GM13976 (cell line): ENCODE measurements around the gene MRPL40.
"Not testable (repeated sequence)": the region's sequence is repeated elsewhere in the genome, so short reads cannot be mapped to it uniquely, and the experiment has no call there.

ENCODE experiments used
- DNase-seq: peaks from one replicate; pipeline ENCODE4 v3.0.0; 2012; ENCODE audit warnings: low spot score
- in situ Hi-C: fragments of 300-500 bp; cut with MboI; formaldehyde crosslinking; loops from one replicate; pipeline ENCODE4 v1.12.0; 2022; ENCODE audit warnings: low sequenced_read_pairs, mixed read lengths, inconsistent platforms; ENCODE audit not compliant: unreplicated experiment
- TF ChIP-seq, protein P1 (sequence below): IDR thresholded peaks from 2 replicates; pipeline ENCODE4 v1.5.1; 2012; ENCODE audit warnings: borderline replicate concordance, mild to moderate bottlenecking; ENCODE audit not compliant: insufficient read depth; ENCODE audit errors: extremely low read depth, missing control alignments, control extremely low read depth

The MRPL40 gene

DNA sequence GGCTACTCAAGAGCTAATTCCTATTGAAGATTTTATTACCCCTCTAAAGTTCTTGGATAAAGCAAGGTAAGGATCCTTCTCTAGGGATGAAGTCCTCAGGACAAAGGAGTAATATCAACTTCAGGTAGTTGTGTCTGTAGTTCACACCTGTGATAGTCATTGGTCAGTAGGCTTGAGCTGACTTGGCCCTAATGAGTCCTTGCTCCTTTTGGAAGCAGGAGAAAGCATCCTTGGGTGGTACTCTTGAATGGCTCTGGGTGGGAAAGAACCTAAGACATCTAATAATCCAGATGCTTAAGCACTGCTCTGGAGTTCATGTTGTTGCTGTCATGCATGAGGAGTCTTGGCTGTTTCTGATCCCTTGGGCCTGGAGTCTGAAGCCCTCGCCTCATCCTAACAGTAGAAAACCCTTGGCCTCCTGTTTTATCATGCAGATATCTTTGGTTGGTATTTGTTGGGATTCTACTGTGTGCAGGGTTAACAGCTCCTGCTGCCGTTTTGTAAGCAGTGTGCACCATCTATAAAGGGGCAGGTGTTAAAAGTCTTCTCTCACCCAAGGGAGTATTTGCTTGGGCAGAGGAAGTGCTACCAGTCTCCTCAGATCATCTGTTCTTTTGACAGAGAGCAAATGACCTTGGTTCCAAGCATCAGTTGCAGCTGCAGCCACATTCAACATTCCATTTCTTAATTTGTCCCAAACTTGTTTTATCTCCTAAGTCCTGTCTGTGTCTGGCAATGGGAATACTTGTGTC is 2.7 kb downstream of the MRPL40 start:
- TF ChIP-seq, protein P1, sequence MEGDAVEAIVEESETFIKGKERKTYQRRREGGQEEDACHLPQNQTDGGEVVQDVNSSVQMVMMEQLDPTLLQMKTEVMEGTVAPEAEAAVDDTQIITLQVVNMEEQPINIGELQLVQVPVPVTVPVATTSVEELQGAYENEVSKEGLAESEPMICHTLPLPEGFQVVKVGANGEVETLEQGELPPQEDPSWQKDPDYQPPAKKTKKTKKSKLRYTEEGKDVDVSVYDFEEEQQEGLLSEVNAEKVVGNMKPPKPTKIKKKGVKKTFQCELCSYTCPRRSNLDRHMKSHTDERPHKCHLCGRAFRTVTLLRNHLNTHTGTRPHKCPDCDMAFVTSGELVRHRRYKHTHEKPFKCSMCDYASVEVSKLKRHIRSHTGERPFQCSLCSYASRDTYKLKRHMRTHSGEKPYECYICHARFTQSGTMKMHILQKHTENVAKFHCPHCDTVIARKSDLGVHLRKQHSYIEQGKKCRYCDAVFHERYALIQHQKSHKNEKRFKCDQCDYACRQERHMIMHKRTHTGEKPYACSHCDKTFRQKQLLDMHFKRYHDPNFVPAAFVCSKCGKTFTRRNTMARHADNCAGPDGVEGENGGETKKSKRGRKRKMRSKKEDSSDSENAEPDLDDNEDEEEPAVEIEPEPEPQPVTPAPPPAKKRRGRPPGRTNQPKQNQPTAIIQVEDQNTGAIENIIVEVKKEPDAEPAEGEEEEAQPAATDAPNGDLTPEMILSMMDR: no peak
- in situ Hi-C loops: no loop called here
- DNase-seq: no peak

DNA sequence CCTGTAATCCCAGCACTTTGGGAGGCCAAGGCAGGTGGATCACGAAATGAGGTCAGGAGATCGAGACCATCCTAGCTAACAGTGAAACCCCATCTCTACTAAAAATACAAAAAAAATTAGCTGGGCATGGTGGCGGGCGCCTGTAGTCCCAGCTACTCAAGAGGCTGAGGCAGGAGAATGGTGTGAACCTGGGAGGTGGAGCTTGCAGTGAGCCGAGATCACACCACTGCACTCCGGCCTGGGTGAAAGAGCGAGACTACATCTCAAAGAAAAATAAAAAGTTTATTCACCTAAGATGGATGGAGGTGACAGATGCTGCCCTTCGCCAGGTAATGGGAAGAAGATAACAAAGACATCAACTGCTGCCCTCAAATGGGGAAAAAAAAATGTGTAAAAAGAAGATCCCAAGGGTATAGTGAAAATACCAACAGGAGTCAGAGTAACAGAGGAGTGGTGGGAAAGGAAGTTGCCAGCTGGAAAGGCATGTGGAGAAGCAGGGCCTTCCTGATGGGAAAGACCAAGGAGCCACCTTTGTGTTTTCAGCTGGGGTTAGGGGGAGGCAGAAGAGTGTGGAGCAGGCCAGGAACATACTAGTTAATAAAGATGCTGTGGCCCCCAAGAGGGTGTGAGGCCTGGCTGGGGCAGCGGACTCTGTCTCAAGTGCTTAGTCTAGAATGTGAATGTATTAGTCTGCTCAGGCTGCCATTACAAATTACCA is 4.3 kb downstream of the MRPL40 start:
- DNase-seq, in situ Hi-C loops: not testable (repeated sequence)

GRCh38 chr22:19438298-19438697 is 6.0 kb downstream of the MRPL40 start:
- DNase-seq: no peak
- in situ Hi-C loops: no loop called here
- TF ChIP-seq, protein P1: no peak

DNA sequence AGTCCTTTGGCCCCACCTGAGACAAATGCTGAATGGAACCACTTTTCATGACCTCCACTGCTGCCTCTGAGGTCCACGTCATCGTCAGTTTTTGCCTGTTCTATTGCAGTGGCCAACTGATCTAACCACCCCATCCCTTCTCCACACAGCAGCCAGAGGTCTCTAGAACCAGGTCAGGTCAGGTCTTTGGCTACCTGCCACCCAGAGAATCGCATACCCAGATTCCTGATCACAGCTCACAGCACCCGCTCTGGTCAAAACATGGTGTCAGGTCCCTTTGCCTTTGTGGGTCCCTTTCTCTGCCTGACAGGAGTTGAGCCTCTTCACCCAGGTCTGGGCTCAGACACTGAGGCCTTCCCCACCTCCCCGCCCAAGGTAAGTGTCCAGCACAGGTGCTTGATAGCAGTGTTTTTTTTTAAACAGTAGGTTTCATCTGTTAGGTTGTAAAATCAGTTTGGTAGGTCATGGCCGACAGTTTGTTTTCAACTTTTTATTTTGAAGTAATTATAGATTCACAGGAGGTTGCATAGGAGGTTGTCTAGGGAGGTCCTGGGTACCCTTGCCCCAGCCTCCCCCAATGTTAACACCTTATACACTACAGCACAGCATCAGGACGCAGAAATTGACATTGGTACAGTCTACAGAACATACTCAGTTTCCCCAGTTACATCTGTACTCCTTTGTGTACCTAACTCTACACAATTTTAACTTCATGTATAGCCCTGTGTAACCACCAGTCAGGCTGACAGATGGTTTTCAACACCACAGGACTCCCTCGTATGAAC is 8.3 kb downstream of the MRPL40 start:
- TF ChIP-seq, protein P1: no peak
- in situ Hi-C loops: no loop called here
- DNase-seq: no peak

DNA sequence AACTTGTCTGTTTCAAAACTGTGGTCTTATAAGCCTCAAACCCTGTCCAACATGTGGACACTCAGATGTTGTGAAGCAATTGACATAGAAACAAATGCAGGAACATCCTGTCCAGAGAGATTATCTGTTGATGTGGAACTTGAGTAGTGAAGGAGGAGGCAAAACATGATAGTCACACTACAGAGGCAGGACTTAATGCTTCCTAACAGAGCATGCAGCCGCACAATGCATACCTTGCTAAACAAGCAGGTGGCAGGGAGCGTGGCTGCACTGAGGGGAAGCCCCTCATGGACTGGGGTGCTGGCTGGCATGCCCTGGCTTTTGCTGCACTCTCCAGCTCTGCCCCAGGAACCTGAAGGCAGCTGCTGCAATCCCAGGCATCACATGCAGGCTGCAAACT is 9.8 kb downstream of the MRPL40 start:
- no peak for DNase-seq
- TF ChIP-seq, protein P1: no peak
- in situ Hi-C loops: no loop called here

DNA sequence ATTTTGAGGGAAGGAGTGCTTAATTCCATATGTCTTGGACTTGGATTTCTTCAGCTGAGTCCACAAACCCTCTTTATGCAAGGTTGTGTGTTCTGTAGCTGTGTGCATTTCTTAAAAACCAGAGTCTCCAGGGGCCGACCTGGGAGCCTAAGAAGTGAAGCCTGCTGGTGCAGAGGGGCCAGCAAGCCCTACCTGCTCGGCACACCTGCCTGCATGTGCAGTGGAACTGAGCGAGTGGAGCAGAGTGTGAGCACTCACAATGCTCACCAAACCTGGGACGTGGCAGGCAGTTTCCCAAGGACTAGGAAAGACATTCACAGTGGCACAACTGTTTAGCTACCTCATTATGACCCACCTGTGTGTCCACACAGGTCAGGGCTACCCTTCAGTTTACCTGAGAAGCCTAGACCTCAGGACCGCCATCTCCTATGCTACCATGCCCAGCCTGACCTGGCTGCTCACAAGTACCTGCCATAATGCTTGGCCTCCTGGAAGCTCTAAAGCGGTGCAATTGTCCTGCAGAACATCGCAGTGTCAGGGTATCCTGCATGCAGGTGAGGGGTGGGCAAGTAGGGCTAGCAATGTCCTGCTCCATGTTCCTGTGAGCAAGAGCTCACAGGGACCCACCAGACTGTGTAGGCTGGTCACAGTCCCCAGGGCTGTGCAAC is 11.3 kb downstream of the MRPL40 start:
- in situ Hi-C loops: no loop called here
- TF ChIP-seq, protein P1: no peak
- DNase-seq: no peak

DNA sequence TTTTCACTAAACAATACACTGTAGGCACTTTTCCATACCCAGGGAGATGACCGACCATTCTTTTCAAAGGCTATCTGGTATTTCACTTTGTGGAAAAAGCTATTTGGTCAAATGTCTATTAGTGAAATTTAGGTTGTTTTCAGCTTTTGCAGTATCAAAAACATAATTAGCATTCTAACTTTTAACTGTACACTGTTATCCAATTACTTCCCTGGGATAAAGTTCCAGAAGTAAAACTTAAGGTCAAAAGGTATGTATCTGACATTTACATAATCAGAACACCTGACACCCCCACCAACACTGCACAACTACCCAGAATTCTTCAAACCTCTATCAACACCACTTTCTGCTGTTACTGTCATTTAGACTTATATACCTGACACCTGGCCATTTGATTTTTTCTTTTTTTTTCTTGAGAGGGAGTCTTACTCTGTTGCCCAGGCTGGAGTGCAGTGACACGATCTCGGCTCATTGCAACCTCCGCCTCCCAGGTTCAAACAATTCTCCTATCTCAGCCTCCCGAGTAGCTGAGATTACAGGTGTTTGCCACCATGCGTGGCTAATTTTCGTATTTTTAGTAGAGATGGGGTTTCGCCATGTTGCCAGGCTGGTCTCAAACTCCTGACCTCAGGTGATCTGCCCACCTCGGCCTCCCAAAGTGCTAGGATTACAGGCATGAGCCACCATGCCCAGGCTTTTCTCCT is 13.1 kb downstream of the MRPL40 start:
- DNase-seq, in situ Hi-C loops: not testable (repeated sequence)
